WTC11 (cell line): ENCODE measurements around the gene MGAT5B. TPM values are rescaled to one million over a fixed set of nuclear protein-coding genes. Genes with fewer than 3 reads are reported as not detected.

Experiments used
- ATAC-seq: fragments of 200-7000 bp; cut with Tn5 transposase; 2 replicates; pipeline ENCODE4 v1.10.0; 2021; ENCODE audit warnings: mild to moderate bottlenecking, moderate library complexity
- CTCF ChIA-PET: fragments of 300-600 bp; sonication (Branson Sonifier 250); formaldehyde crosslinking; loops from one replicate; lab custom pipeline; 2021; ENCODE audit warnings: antibody characterized with exemption; lab: Charles Lee
- POLR2A ChIA-PET: fragments of 350-600 bp; sonication (Branson Sonifier 250); formaldehyde crosslinking; loops from one replicate; lab custom pipeline; 2021; ENCODE audit warnings: antibody characterized with exemption; lab: Charles Lee
- DNase-seq: peaks from one replicate; pipeline ENCODE4 v3.0.0; 2021; ENCODE audit warnings: low spot score
- H3K27ac Mint-ChIP-seq: 2 replicates; pipeline ENCODE4 v1.8.0; 2021; ENCODE audit warnings: mixed read lengths
- H3K27me3 Mint-ChIP-seq: 2 replicates; pipeline ENCODE4 v1.8.0; 2021; ENCODE audit warnings: low read depth, mild to moderate bottlenecking, moderate library complexity, mixed read lengths
- H3K36me3 Mint-ChIP-seq: 2 replicates; pipeline ENCODE4 v1.8.0; 2021; ENCODE audit warnings: mixed read lengths
- H3K4me1 Mint-ChIP-seq: 2 replicates; pipeline ENCODE4 v1.8.0; 2022; ENCODE audit warnings: mixed read lengths
- H3K4me3 Mint-ChIP-seq: 2 replicates; pipeline ENCODE4 v1.8.0; 2021; ENCODE audit warnings: mild to moderate bottlenecking, moderate library complexity, mixed read lengths
- H3K9me3 Mint-ChIP-seq: 2 replicates; pipeline ENCODE4 v1.8.0; 2021; ENCODE audit warnings: mixed read lengths
- ATF1 ChIP-seq: sonication (generic); formaldehyde crosslinking; IDR thresholded peaks from 2 replicates; pipeline ENCODE4 v1.8.1; 2023; ENCODE audit warnings: mild to moderate bottlenecking, moderate library complexity, missing genetic modification reagents
- GABPB1 ChIP-seq: sonication (generic); formaldehyde crosslinking; IDR thresholded peaks from 2 replicates; pipeline ENCODE4 v1.8.1; 2023; ENCODE audit warnings: mild to moderate bottlenecking, missing genetic modification reagents
- HMGA2 ChIP-seq: fragments of 250-450 bp; sonication (Bioruptor Pico); IDR thresholded peaks from 2 replicates; pipeline ENCODE4 v1.4.0; 2021; ENCODE audit warnings: mild to moderate bottlenecking, moderate library complexity
- IRF2 ChIP-seq: sonication (generic); formaldehyde crosslinking; IDR thresholded peaks from 2 replicates; pipeline ENCODE4 v1.8.0; 2022; ENCODE audit warnings: low read depth, missing genetic modification reagents, borderline replicate concordance
- JAZF1 ChIP-seq: fragments of 250-450 bp; sonication (Bioruptor Pico); IDR thresholded peaks from 2 replicates; pipeline ENCODE4 v1.9.0; 2021; ENCODE audit warnings: moderate library complexity, mild to moderate bottlenecking, inconsistent platforms
- JUN ChIP-seq: sonication (generic); formaldehyde crosslinking; IDR thresholded peaks from 2 replicates; pipeline ENCODE4 v1.8.0; 2023; ENCODE audit warnings: mild to moderate bottlenecking, missing genetic modification reagents
- MXD4 ChIP-seq: fragments of 250-450 bp; sonication (Bioruptor Pico); IDR thresholded peaks from 2 replicates; pipeline ENCODE4 v1.8.0; 2021; ENCODE audit warnings: mild to moderate bottlenecking, moderate library complexity, borderline replicate concordance
- NFYB ChIP-seq: sonication (generic); formaldehyde crosslinking; conservative IDR thresholded peaks from 2 replicates; pipeline ENCODE4 v1.8.0; 2022; ENCODE audit warnings: low read depth, missing genetic modification reagents
- NR1H2 ChIP-seq: sonication (generic); formaldehyde crosslinking; IDR thresholded peaks from 2 replicates; pipeline ENCODE4 v1.9.0; 2021; ENCODE audit warnings: mild to moderate bottlenecking, moderate library complexity, missing genetic modification reagents
- NR2C2 ChIP-seq: sonication (generic); formaldehyde crosslinking; IDR thresholded peaks from 2 replicates; pipeline ENCODE4 v1.8.0; 2022; ENCODE audit warnings: mild to moderate bottlenecking, missing genetic modification reagents
- RELA ChIP-seq: sonication (generic); formaldehyde crosslinking; IDR thresholded peaks from 2 replicates; pipeline ENCODE4 v1.8.1; 2022; ENCODE audit warnings: missing genetic modification reagents, mild to moderate bottlenecking, borderline replicate concordance
- TCF7 ChIP-seq: sonication (generic); formaldehyde crosslinking; IDR thresholded peaks from 2 replicates; pipeline ENCODE4 v1.8.0; 2022; ENCODE audit warnings: mild to moderate bottlenecking, low read depth, missing genetic modification reagents, moderate library complexity
- ZBTB21 ChIP-seq: sonication (generic); formaldehyde crosslinking; IDR thresholded peaks from 2 replicates; pipeline ENCODE4 v1.8.1; 2023; ENCODE audit warnings: mild to moderate bottlenecking, missing genetic modification reagents, borderline replicate concordance
- ZNF121 ChIP-seq: sonication (generic); formaldehyde crosslinking; IDR thresholded peaks from 2 replicates; pipeline ENCODE4 v1.8.0; 2023; ENCODE audit warnings: missing genetic modification reagents
- ZNF317 ChIP-seq: sonication (generic); formaldehyde crosslinking; IDR thresholded peaks from 2 replicates; pipeline ENCODE4 v1.8.1; 2023; ENCODE audit warnings: low read depth, mild to moderate bottlenecking, moderate library complexity, missing genetic modification reagents, borderline replicate concordance
- ZNF416 ChIP-seq: fragments of 250-450 bp; sonication (Bioruptor Pico); IDR thresholded peaks from 2 replicates; pipeline ENCODE4 v1.9.0; 2021; ENCODE audit warnings: mild to moderate bottlenecking, inconsistent platforms
- total RNA-seq: library from RNA; stranded (reverse); gene quantifications from 3 replicates; pipeline ENCODE4 v1.2.3, GENCODE V29; 2021
- TF ChIP-seq, protein P1 (sequence below): fragments of 250-450 bp; sonication (Bioruptor Pico); conservative IDR thresholded peaks from 2 replicates; pipeline ENCODE4 v1.9.0; 2021; ENCODE audit warnings: mild to moderate bottlenecking
- TF ChIP-seq, protein P2 (sequence below): sonication (generic); formaldehyde crosslinking; IDR thresholded peaks from 2 replicates; pipeline ENCODE4 v1.8.0; 2022; ENCODE audit warnings: mild to moderate bottlenecking, missing genetic modification reagents
- TF ChIP-seq, protein P3 (sequence below): sonication (generic); formaldehyde crosslinking; IDR thresholded peaks from 2 replicates; pipeline ENCODE4 v1.8.1; 2022; ENCODE audit warnings: mild to moderate bottlenecking, moderate library complexity, missing genetic modification reagents
- TF ChIP-seq, protein P4 (sequence below): sonication (generic); formaldehyde crosslinking; IDR thresholded peaks from 2 replicates; pipeline ENCODE4 v1.8.1; 2023; ENCODE audit warnings: mild to moderate bottlenecking, missing genetic modification reagents
- TF ChIP-seq, protein P5 (sequence below): sonication (generic); formaldehyde crosslinking; IDR thresholded peaks from 2 replicates; pipeline ENCODE4 v1.8.1; 2023; ENCODE audit warnings: mild to moderate bottlenecking, moderate library complexity, missing genetic modification reagents
- TF ChIP-seq, protein P6 (sequence below): sonication (generic); formaldehyde crosslinking; conservative IDR thresholded peaks from 2 replicates; pipeline ENCODE4 v1.8.1; 2023; ENCODE audit warnings: mild to moderate bottlenecking, low read depth, missing genetic modification reagents, moderate library complexity

The MGAT5B gene
- total RNA-seq, 1 experiment from 2014 or later: 11.6 TPM

DNA sequence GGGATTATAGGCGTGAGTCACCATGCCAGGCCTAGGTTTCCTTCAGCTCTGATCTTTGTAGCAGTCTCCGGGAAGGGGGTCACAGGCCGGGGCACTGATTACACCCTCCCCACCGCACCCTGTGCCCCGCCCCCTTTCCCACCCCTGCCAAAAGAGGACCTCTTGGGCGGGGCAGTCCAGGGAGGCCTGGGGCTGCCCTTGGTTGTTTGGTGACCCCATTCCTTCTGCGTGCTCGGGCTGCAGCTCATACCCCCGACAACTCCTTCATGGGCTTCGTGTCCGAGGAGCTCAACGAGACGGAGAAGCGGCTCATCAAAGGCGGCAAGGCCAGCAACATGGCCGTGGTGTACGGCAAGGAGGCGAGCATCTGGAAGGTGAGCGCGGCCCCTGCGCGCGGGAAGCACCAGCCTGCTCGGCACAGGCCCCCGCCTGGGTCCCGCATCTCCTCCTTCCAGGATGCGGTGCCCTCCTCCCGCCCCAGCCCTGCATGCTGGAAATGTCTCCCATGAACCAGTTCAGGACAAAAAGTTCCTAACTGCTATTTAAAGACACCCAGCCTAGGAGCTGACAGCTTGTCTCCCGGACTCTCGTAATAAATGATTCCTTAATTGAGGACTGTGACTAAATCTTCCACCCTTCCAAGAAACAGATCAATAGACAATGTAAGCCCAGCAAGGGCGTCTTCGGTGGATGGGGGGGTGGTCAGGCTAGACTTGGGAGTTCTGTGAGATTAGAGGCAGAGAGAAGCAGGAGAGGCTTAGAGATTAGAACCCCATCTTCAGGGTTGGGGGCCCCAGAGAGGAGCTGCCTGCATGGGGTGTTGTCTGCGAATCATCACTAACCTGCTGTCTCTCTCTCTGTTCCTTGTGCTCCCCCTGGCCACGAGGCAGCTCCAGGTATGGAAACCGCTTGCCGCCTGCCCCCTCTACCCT lies 64.5 kb downstream of the MGAT5B start:
- H3K27me3 Mint-ChIP-seq: no peaks in the 10 kb centered on the region
- CTCF ChIA-PET: interaction anchor here (1.8 kb wide), 1 partner anchor 65 kb away, joined by 5 read pairs; the partner anchor contains the start of gene MGAT5B
- no peak overlapping the region for H3K27ac Mint-ChIP-seq
- no peak for DNase-seq
- no peaks in the 10 kb centered on the region for H3K36me3 Mint-ChIP-seq
- H3K4me3 Mint-ChIP-seq: no peak overlapping the region
- H3K4me1 Mint-ChIP-seq: 0 out of 2 replicates have a peak, but pooled peaks cover 3% of the 10 kb centered on the region
- no peaks in the 10 kb centered on the region for H3K9me3 Mint-ChIP-seq
- TF ChIP-seq NR2C2 (CRISPR knock-in tag) (no peak), NR1H2 (CRISPR knock-in tag) (no peak), MXD4 (CRISPR knock-in tag) (no peak), HMGA2 (CRISPR knock-in tag) (no peak), ATF1 (CRISPR knock-in tag) (no peak), TCF7 (CRISPR knock-in tag) (no peak), GABPB1 (CRISPR knock-in tag) (no peak), RELA (CRISPR knock-in tag) (no peak), JUN (CRISPR knock-in tag) (no peak), IRF2 (CRISPR knock-in tag) (no peak)
- TF ChIP-seq, protein P1, sequence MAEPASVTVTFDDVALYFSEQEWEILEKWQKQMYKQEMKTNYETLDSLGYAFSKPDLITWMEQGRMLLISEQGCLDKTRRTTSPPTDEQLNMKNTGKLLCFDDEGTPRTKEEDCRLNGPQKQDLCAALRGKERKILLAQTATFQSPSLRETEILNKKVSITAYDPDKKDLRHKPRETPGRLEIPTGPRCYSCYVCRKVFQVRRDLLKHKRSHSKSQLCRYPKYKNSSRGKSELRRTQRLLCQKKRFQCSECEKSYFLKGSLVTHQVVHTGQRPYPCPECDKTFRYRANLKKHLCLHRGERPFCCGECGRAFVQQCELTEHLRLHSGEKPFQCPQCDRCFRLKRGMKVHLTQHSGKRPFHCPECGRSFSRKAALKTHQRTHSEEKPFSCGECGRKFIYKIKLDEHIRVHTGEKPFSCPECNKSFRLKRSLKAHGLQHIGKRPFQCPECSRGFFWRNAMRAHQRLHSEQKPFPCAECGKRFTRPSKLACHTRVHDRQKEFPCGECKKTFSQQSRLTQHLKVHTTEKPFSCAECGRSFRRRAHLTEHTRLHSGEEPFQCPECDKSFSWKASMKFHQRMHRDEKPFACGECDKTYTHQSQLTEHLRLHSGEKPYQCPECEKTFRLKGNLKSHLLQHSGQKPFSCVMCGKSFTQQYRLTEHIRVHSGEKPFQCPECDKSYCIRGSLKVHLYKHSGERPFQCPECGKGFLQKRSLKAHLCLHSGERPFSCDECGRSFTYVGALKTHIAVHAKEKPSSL (CRISPR knock-in tag): no peak
- TF ChIP-seq, protein P2, sequence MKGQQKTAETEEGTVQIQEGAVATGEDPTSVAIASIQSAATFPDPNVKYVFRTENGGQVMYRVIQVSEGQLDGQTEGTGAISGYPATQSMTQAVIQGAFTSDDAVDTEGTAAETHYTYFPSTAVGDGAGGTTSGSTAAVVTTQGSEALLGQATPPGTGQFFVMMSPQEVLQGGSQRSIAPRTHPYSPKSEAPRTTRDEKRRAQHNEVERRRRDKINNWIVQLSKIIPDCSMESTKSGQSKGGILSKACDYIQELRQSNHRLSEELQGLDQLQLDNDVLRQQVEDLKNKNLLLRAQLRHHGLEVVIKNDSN (CRISPR knock-in tag): no peak
- TF ChIP-seq, protein P3, sequence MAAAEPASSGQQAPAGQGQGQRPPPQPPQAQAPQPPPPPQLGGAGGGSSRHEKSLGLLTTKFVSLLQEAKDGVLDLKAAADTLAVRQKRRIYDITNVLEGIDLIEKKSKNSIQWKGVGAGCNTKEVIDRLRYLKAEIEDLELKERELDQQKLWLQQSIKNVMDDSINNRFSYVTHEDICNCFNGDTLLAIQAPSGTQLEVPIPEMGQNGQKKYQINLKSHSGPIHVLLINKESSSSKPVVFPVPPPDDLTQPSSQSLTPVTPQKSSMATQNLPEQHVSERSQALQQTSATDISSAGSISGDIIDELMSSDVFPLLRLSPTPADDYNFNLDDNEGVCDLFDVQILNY (CRISPR knock-in tag): no peak
- TF ChIP-seq, protein P4, sequence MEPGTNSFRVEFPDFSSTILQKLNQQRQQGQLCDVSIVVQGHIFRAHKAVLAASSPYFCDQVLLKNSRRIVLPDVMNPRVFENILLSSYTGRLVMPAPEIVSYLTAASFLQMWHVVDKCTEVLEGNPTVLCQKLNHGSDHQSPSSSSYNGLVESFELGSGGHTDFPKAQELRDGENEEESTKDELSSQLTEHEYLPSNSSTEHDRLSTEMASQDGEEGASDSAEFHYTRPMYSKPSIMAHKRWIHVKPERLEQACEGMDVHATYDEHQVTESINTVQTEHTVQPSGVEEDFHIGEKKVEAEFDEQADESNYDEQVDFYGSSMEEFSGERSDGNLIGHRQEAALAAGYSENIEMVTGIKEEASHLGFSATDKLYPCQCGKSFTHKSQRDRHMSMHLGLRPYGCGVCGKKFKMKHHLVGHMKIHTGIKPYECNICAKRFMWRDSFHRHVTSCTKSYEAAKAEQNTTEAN (CRISPR knock-in tag): no peak
- TF ChIP-seq, all 79 proteins: peak for 0
- POLR2A ChIA-PET: no interaction called here
- ATAC-seq: no peak

DNA sequence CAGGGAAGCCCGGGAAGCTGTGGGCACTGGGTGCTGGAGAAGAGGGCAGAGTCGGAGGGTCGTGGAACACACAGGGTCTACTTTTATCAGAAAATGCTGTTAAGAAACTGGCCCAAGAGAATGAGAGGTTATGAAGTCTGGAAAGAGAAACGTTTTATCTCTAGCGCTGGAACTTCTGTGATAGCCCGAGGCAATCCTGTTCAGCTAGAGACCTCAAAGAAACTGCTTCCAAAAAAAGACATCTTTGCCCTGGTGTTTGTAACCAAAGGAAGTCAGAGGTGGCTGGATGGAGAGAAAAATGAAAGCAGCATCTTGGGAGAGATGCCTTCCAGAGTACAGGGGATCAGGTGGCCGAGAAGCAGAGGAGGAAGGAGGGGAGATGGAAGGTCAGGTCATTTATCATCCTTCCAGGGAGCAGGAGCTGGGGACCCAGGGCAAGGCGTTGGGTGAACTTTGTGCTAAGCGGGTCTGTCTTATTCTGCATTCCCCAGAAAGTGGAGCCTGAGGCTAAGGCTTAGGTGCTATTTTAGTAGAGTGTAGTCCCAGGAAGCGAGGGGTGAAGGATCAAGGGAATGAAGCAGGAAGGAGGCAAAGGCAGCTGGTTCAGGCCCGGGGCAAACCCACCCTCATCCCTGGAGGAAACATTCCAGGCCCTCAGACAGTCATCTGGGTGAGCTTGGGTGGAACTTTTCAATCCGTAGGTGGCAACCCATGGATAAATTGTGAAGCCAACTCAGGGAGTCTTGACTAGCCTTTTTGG lies 66.5 kb downstream of the MGAT5B start:
- H3K9me3 Mint-ChIP-seq: no peaks in the 10 kb centered on the region
- H3K36me3 Mint-ChIP-seq: no peaks in the 10 kb centered on the region
- ChIA-PET CTCF (interaction anchor here (2.1 kb wide), 1 partner anchor 67 kb away, joined by 6 read pairs; the partner anchor contains the start of gene MGAT5B), POLR2A (no interaction called here)
- H3K4me1 Mint-ChIP-seq: peaks cover under 1% of the 10 kb centered on the region
- no peaks in the 10 kb centered on the region for H3K27me3 Mint-ChIP-seq
- H3K27ac Mint-ChIP-seq: no peak overlapping the region
- ATAC-seq (no peak), DNase-seq (no peak)
- H3K4me3 Mint-ChIP-seq: no peak overlapping the region
- TF ChIP-seq NFYB (no peak), ZNF317 (no peak), ZNF416 (CRISPR knock-in tag) (no peak), ZBTB21 (CRISPR knock-in tag) (no peak), JAZF1 (CRISPR knock-in tag) (no peak), ZNF121 (CRISPR knock-in tag) (no peak)
- TF ChIP-seq, protein P5, sequence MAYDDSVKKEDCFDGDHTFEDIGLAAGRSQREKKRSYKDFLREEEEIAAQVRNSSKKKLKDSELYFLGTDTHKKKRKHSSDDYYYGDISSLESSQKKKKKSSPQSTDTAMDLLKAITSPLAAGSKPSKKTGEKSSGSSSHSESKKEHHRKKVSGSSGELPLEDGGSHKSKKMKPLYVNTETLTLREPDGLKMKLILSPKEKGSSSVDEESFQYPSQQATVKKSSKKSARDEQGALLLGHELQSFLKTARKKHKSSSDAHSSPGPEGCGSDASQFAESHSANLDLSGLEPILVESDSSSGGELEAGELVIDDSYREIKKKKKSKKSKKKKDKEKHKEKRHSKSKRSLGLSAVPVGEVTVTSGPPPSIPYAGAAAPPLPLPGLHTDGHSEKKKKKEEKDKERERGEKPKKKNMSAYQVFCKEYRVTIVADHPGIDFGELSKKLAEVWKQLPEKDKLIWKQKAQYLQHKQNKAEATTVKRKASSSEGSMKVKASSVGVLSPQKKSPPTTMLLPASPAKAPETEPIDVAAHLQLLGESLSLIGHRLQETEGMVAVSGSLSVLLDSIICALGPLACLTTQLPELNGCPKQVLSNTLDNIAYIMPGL: no peak
- TF ChIP-seq, protein P6, sequence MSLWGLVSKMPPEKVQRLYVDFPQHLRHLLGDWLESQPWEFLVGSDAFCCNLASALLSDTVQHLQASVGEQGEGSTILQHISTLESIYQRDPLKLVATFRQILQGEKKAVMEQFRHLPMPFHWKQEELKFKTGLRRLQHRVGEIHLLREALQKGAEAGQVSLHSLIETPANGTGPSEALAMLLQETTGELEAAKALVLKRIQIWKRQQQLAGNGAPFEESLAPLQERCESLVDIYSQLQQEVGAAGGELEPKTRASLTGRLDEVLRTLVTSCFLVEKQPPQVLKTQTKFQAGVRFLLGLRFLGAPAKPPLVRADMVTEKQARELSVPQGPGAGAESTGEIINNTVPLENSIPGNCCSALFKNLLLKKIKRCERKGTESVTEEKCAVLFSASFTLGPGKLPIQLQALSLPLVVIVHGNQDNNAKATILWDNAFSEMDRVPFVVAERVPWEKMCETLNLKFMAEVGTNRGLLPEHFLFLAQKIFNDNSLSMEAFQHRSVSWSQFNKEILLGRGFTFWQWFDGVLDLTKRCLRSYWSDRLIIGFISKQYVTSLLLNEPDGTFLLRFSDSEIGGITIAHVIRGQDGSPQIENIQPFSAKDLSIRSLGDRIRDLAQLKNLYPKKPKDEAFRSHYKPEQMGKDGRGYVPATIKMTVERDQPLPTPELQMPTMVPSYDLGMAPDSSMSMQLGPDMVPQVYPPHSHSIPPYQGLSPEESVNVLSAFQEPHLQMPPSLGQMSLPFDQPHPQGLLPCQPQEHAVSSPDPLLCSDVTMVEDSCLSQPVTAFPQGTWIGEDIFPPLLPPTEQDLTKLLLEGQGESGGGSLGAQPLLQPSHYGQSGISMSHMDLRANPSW: no peak
